ENCODE data around the gene PRKD1. TPM values are rescaled to one million over a fixed set of nuclear protein-coding genes. Genes with fewer than 3 reads are reported as not detected.

The PRKD1 gene
- polyA plus RNA-seq, 1 of the 3 experiments (the other 2 are of a cell fraction), result 0.07 TPM

DNA sequence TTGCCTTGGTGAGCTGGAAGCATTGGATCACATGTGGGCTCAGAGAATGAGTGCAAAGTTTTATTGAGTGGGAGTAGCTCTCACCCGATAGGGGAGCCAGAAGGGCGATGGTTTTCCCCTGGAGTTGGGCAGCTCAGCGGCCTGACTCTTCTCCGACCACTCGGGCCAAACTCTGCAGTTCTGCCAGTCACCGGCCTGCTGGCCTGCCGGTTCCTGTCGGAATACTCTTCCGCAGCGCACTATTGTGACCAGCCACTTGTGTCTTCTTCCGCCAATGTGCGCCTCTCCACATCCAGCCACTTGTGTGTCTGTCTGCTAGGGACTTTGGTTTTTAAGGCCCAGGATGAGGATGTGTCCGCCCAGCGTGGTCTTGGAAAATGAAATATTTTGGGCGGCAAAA, 43.5 kb upstream of the PRKD1 start:
- H3F3A ChIP-seq (replicated peaks; ENCODE audit: insufficient read depth), result no peaks in the 10 kb centered on the region
- H3K36me3 ChIP-seq (replicated peaks in 1 of 2; ENCODE audit: control insufficient read depth in 1 of 2, insufficient read depth in 2 of 2, low read length in 1 of 2), result no peaks in the 10 kb centered on the region
- no peak overlapping the region for H3K9ac ChIP-seq
- CTCF ChIA-PET, result interaction anchor here (2.1 kb wide), 1 partner anchor 13 kb away, joined by 6 read pairs; no protein-coding TSS in a partner anchor
- TF ChIP-seq EZH2phosphoT487 (IDR thresholded peaks at IDR 0.05; ENCODE audit: borderline replicate concordance, low read depth), result no peak
- TF ChIP-seq SMC3 (IDR thresholded peaks at IDR 0.05; ENCODE audit: low read depth, low read length), result no peak
- TF ChIP-seq TEAD4 (IDR thresholded peaks at IDR 0.05; ENCODE audit: borderline replicate concordance, insufficient read depth), result no peak
- TF ChIP-seq RCOR1 (IDR thresholded peaks at IDR 0.05; ENCODE audit: low read length), result no peak
- TF ChIP-seq, protein P1, sequence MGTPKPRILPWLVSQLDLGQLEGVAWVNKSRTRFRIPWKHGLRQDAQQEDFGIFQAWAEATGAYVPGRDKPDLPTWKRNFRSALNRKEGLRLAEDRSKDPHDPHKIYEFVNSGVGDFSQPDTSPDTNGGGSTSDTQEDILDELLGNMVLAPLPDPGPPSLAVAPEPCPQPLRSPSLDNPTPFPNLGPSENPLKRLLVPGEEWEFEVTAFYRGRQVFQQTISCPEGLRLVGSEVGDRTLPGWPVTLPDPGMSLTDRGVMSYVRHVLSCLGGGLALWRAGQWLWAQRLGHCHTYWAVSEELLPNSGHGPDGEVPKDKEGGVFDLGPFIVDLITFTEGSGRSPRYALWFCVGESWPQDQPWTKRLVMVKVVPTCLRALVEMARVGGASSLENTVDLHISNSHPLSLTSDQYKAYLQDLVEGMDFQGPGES (IDR thresholded peaks at IDR 0.05; ENCODE audit: low read depth, low read length), result no peak
- TF ChIP-seq JUND (IDR thresholded peaks at IDR 0.05), result no peak
- TF ChIP-seq ELF1 (IDR thresholded peaks at IDR 0.05), result no peak
- no peak for TF ChIP-seq EP300 (IDR thresholded peaks at IDR 0.05; ENCODE audit: borderline replicate concordance in 1 of 2, low read depth in 1 of 2, low read length in 1 of 2)
- TF ChIP-seq TCF12 (IDR thresholded peaks at IDR 0.05), result no peak
- TF ChIP-seq NRF1 (IDR thresholded peaks at IDR 0.05; ENCODE audit: low read depth, low read length), result no peak
- TF ChIP-seq YY1 (IDR thresholded peaks at IDR 0.05; ENCODE audit: low read depth), result no peak
- H4K20me1 ChIP-seq (ENCODE audit: insufficient read depth), result no peaks in the 10 kb centered on the region
- WGBS (ENCODE audit: low lambda C conversion rate), result 24% methylated on average over 14 of the region's 15 CpGs
- DNase-seq, result no peak
- no peak overlapping the region for H3K4me2 ChIP-seq
- H3K27ac ChIP-seq (ENCODE audit: low read depth in 2 of 2, low read length in 1 of 2), result no peak overlapping the region
- H2AFZ ChIP-seq (ENCODE audit: low read depth), result no peak overlapping the region
- no peaks in the 10 kb centered on the region for H3K9me3 ChIP-seq
- no peaks in the 10 kb centered on the region for H3K79me2 ChIP-seq (ENCODE audit: insufficient read depth)
- H3K27me3 ChIP-seq (ENCODE audit: insufficient read depth), result peaks cover 12% of the 10 kb centered on the region
- POLR2A ChIA-PET, result no interaction called here
- no peaks in the 10 kb centered on the region for H3K4me1 ChIP-seq (ENCODE audit: control insufficient read depth in 1 of 2, insufficient read depth in 2 of 2, low read depth in 1 of 2, low read length in 1 of 2)
- H3K9me2 ChIP-seq, result no peaks in the 10 kb centered on the region
- no peak overlapping the region for H3K4me3 ChIP-seq (ENCODE audit: low read depth in 2 of 2, low read length in 1 of 2)

DNA sequence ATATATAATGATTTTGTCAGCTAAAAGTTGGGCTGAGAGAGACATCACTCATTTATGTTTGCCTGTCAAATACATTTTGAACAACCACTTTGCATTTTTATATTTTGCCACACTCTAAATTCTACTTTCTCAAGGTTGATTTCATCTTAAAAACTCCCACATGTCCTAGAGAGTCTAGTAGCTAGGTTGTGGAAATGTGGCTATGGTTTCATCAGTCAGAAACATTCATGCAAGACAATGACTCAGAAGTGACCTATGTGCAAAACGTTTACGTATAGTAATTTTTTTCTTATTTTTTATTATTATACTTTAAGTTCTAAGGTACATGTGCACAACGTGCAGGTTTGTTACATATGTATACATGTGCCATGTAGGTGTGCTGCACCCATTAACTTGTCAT, 27.4 kb upstream of the PRKD1 start:
- Histone ChIP-seq H3K9ac (no peak overlapping the region), H3K79me2 (ENCODE audit: insufficient read depth) (no peaks in the 10 kb centered on the region), H3K4me1 (ENCODE audit: control insufficient read depth in 1 of 2, insufficient read depth in 2 of 2, low read depth in 1 of 2, low read length in 1 of 2) (no peaks in the 10 kb centered on the region), H3F3A (replicated peaks; ENCODE audit: insufficient read depth) (no peaks in the 10 kb centered on the region), H3K27me3 (ENCODE audit: insufficient read depth) (no peaks in the 10 kb centered on the region), H3K4me3 (ENCODE audit: low read depth in 2 of 2, low read length in 1 of 2) (no peak overlapping the region), H3K9me3 (no peaks in the 10 kb centered on the region), H2AFZ (ENCODE audit: low read depth) (no peak overlapping the region), H3K27ac (ENCODE audit: low read depth in 2 of 2, low read length in 1 of 2) (no peak overlapping the region), H3K4me2 (no peak overlapping the region), H3K36me3 (replicated peaks in 1 of 2; ENCODE audit: control insufficient read depth in 1 of 2, insufficient read depth in 2 of 2, low read length in 1 of 2) (no peaks in the 10 kb centered on the region), H3K9me2 (no peaks in the 10 kb centered on the region), H4K20me1 (ENCODE audit: insufficient read depth) (no peaks in the 10 kb centered on the region)
- 12% methylated on average over 3 of the region's 3 CpGs for WGBS (ENCODE audit: low lambda C conversion rate)
- no peak for DNase-seq
- ChIA-PET POLR2A (no interaction called here), CTCF (no interaction called here)
- TF ChIP-seq YY1 (IDR thresholded peaks at IDR 0.05; ENCODE audit: low read depth) (no peak), RFX5 (IDR thresholded peaks at IDR 0.05; ENCODE audit: low read length) (no peak), ELF1 (IDR thresholded peaks at IDR 0.05) (no peak), EP300 (IDR thresholded peaks at IDR 0.05; ENCODE audit: borderline replicate concordance in 1 of 2, low read depth in 1 of 2, low read length in 1 of 2) (no peak)
- TF ChIP-seq, protein P2, sequence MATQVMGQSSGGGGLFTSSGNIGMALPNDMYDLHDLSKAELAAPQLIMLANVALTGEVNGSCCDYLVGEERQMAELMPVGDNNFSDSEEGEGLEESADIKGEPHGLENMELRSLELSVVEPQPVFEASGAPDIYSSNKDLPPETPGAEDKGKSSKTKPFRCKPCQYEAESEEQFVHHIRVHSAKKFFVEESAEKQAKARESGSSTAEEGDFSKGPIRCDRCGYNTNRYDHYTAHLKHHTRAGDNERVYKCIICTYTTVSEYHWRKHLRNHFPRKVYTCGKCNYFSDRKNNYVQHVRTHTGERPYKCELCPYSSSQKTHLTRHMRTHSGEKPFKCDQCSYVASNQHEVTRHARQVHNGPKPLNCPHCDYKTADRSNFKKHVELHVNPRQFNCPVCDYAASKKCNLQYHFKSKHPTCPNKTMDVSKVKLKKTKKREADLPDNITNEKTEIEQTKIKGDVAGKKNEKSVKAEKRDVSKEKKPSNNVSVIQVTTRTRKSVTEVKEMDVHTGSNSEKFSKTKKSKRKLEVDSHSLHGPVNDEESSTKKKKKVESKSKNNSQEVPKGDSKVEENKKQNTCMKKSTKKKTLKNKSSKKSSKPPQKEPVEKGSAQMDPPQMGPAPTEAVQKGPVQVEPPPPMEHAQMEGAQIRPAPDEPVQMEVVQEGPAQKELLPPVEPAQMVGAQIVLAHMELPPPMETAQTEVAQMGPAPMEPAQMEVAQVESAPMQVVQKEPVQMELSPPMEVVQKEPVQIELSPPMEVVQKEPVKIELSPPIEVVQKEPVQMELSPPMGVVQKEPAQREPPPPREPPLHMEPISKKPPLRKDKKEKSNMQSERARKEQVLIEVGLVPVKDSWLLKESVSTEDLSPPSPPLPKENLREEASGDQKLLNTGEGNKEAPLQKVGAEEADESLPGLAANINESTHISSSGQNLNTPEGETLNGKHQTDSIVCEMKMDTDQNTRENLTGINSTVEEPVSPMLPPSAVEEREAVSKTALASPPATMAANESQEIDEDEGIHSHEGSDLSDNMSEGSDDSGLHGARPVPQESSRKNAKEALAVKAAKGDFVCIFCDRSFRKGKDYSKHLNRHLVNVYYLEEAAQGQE (IDR thresholded peaks at IDR 0.05; ENCODE audit: low read depth, low read length), result no peak
- TF ChIP-seq, protein P3, sequence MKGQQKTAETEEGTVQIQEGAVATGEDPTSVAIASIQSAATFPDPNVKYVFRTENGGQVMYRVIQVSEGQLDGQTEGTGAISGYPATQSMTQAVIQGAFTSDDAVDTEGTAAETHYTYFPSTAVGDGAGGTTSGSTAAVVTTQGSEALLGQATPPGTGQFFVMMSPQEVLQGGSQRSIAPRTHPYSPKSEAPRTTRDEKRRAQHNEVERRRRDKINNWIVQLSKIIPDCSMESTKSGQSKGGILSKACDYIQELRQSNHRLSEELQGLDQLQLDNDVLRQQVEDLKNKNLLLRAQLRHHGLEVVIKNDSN (IDR thresholded peaks at IDR 0.05; ENCODE audit: borderline replicate concordance, low read depth), result no peak
- TF ChIP-seq, protein P4, sequence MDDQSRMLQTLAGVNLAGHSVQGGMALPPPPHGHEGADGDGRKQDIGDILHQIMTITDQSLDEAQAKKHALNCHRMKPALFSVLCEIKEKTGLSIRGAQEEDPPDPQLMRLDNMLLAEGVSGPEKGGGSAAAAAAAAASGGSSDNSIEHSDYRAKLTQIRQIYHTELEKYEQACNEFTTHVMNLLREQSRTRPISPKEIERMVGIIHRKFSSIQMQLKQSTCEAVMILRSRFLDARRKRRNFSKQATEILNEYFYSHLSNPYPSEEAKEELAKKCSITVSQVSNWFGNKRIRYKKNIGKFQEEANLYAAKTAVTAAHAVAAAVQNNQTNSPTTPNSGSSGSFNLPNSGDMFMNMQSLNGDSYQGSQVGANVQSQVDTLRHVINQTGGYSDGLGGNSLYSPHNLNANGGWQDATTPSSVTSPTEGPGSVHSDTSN (IDR thresholded peaks at IDR 0.05), result no peak
- TF ChIP-seq, protein P1 (IDR thresholded peaks at IDR 0.05; ENCODE audit: low read depth, low read length), result no peak
- TF ChIP-seq, protein P5, sequence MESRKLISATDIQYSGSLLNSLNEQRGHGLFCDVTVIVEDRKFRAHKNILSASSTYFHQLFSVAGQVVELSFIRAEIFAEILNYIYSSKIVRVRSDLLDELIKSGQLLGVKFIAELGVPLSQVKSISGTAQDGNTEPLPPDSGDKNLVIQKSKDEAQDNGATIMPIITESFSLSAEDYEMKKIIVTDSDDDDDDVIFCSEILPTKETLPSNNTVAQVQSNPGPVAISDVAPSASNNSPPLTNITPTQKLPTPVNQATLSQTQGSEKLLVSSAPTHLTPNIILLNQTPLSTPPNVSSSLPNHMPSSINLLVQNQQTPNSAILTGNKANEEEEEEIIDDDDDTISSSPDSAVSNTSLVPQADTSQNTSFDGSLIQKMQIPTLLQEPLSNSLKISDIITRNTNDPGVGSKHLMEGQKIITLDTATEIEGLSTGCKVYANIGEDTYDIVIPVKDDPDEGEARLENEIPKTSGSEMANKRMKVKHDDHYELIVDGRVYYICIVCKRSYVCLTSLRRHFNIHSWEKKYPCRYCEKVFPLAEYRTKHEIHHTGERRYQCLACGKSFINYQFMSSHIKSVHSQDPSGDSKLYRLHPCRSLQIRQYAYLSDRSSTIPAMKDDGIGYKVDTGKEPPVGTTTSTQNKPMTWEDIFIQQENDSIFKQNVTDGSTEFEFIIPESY (IDR thresholded peaks at IDR 0.05; ENCODE audit: borderline replicate concordance, low read depth), result no peak

Data from SK-N-SH (cell line).